ENCODE data around the gene PLXDC2. TPM values are rescaled to one million over a fixed set of nuclear protein-coding genes. Genes with fewer than 3 reads are reported as not detected.

The PLXDC2 gene
- total and polyA plus RNA-seq, 2 donors (not counting 1 experiment from before 2014, with no cell fraction given) = 0.07 TPM

DNA sequence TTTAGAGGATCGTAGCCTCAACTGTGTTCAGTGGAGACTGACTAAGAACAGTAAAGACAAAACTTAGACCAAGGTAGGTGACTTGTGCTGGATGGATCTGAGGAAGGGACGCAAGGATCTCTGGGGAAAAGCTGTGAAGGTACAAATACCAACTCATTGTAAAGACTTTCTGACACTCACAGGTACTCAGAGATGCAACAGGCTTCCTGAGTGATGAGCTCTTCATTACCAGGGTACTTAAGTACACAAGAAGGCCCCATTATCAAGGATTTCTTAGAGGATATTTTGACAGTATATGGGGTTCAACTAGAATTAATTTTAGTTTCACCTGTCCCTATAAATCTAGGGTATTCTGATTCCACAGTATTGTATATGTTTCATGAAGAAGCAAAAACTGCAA is 440.7 kb downstream of the PLXDC2 start:
- DNase-seq = no peak
- Histone ChIP-seq H3K4me3 (ENCODE audit: control extremely low read depth in 1 of 5, extremely low read depth in 1 of 5, insufficient read depth in 1 of 5, low read depth in 2 of 5, low read length in 4 of 5) (no peak overlapping the region), H3K9ac (ENCODE audit: low read length) (no peak overlapping the region), H2AFZ (ENCODE audit: insufficient read depth, low read depth, low read length, poor library complexity, severe bottlenecking) (no peak overlapping the region), H3K79me2 (ENCODE audit: control insufficient read depth, insufficient read depth, low read length) (no peaks in the 10 kb centered on the region), H3K4me2 (replicated peaks; ENCODE audit: low read depth, low read length, poor library complexity, severe bottlenecking) (no peak overlapping the region), H3K36me3 (replicated peaks in 1 of 2; ENCODE audit: control extremely low read depth in 1 of 2, control insufficient read depth in 1 of 2, extremely low read depth in 1 of 2, insufficient read depth in 2 of 2, low read length in 1 of 2) (no peaks in the 10 kb centered on the region), H3K9me3 (ENCODE audit: control extremely low read depth in 1 of 3, control insufficient read depth in 2 of 3, insufficient read depth in 1 of 3, low read length in 2 of 3) (peaks cover 0 to 4% (median 0%) of the 10 kb centered on the region in 3 donors), H3K27me3 (replicated peaks in 1 of 4; ENCODE audit: control extremely low read depth in 1 of 4, control insufficient read depth in 3 of 4, insufficient read depth in 4 of 4, low read length in 3 of 4) (no peaks in the 10 kb centered on the region), H4K20me1 (ENCODE audit: control insufficient read depth, insufficient read depth, low read length, poor library complexity, severe bottlenecking) (no peaks in the 10 kb centered on the region), H3K4me1 (ENCODE audit: control insufficient read depth in 2 of 2, insufficient read depth in 2 of 2, low read length in 2 of 2) (no peaks in the 10 kb centered on the region), H3K27ac (ENCODE audit: low read length in 2 of 2) (no peak overlapping the region)
- ChIA-PET CTCF (no interaction called here), POLR2A (no interaction called here)
- WGBS (ENCODE audit: insufficient coverage) = 90% methylated on average over 1 of the region's 2 CpGs
- no peaks in the 10 kb centered on the region for H3K4me1 Mint-ChIP-seq
- no peak overlapping the region for H3K27ac Mint-ChIP-seq
- no peak overlapping the region for H3K4me3 Mint-ChIP-seq
- intact Hi-C loops (cut with micrococcal nuclease) = no loop called here
- no peaks in the 10 kb centered on the region for H3K27me3 Mint-ChIP-seq
- ATAC-seq (ENCODE audit: low read depth) = no peak
- TF ChIP-seq, protein P1, sequence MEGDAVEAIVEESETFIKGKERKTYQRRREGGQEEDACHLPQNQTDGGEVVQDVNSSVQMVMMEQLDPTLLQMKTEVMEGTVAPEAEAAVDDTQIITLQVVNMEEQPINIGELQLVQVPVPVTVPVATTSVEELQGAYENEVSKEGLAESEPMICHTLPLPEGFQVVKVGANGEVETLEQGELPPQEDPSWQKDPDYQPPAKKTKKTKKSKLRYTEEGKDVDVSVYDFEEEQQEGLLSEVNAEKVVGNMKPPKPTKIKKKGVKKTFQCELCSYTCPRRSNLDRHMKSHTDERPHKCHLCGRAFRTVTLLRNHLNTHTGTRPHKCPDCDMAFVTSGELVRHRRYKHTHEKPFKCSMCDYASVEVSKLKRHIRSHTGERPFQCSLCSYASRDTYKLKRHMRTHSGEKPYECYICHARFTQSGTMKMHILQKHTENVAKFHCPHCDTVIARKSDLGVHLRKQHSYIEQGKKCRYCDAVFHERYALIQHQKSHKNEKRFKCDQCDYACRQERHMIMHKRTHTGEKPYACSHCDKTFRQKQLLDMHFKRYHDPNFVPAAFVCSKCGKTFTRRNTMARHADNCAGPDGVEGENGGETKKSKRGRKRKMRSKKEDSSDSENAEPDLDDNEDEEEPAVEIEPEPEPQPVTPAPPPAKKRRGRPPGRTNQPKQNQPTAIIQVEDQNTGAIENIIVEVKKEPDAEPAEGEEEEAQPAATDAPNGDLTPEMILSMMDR (IDR thresholded peaks at IDR 0.05) = no peak
- no peak for TF ChIP-seq EZH2 (IDR thresholded peaks at IDR 0.05; ENCODE audit: borderline replicate concordance, insufficient read depth, low read depth, low read length, poor library complexity, severe bottlenecking)
- peaks cover 2% of the 10 kb centered on the region for H3K9me3 Mint-ChIP-seq (ENCODE audit: insufficient read depth)

DNA sequence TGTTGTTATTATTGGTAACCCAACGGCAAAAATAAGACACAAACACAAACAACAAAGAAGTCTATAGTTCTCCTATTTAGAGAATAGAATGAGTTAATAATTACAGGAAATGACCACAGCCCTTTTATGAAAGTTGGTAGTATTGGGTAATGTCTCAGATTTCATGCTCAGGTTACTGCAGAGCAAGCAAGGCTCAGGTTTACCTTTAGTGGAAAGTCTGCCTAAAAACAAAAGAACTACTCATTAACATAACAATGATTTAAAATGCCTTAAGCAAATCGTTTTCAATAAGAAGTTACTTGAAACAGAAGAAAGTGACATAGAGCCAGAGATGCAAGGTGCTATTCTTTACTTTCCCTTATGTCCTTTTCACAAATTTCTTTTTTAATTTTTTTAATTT is 441.2 kb downstream of the PLXDC2 start:
- H3K4me3 ChIP-seq (ENCODE audit: control extremely low read depth in 1 of 5, extremely low read depth in 1 of 5, insufficient read depth in 1 of 5, low read depth in 2 of 5, low read length in 4 of 5) = no peak overlapping the region
- intact Hi-C loops (cut with micrococcal nuclease) = no loop called here
- no peak for DNase-seq
- H3K36me3 ChIP-seq (replicated peaks in 1 of 2; ENCODE audit: control extremely low read depth in 1 of 2, control insufficient read depth in 1 of 2, extremely low read depth in 1 of 2, insufficient read depth in 2 of 2, low read length in 1 of 2) = no peaks in the 10 kb centered on the region
- ChIA-PET POLR2A (no interaction called here), CTCF (no interaction called here)
- H2AFZ ChIP-seq (ENCODE audit: insufficient read depth, low read depth, low read length, poor library complexity, severe bottlenecking) = no peak overlapping the region
- no peaks in the 10 kb centered on the region for H3K79me2 ChIP-seq (ENCODE audit: control insufficient read depth, insufficient read depth, low read length)
- WGBS (ENCODE audit: insufficient coverage) = no CpG with 5 or more reads among the region's 2 CpGs
- H4K20me1 ChIP-seq (ENCODE audit: control insufficient read depth, insufficient read depth, low read length, poor library complexity, severe bottlenecking) = no peaks in the 10 kb centered on the region
- H3K9me3 Mint-ChIP-seq (ENCODE audit: insufficient read depth) = peaks cover 2% of the 10 kb centered on the region
- no peak overlapping the region for H3K27ac ChIP-seq (ENCODE audit: low read length in 2 of 2)
- H3K9me3 ChIP-seq (ENCODE audit: control extremely low read depth in 1 of 3, control insufficient read depth in 2 of 3, insufficient read depth in 1 of 3, low read length in 2 of 3) = peaks cover 0 to 6% (median 0%) of the 10 kb centered on the region in 3 donors
- H3K9ac ChIP-seq (ENCODE audit: low read length) = no peak overlapping the region
- no peak for ATAC-seq (ENCODE audit: low read depth)
- no peaks in the 10 kb centered on the region for H3K27me3 Mint-ChIP-seq
- no peak overlapping the region for H3K27ac Mint-ChIP-seq
- no peaks in the 10 kb centered on the region for H3K27me3 ChIP-seq (replicated peaks in 1 of 4; ENCODE audit: control extremely low read depth in 1 of 4, control insufficient read depth in 3 of 4, insufficient read depth in 4 of 4, low read length in 3 of 4)
- no peak overlapping the region for H3K4me3 Mint-ChIP-seq
- TF ChIP-seq, protein P1 (IDR thresholded peaks at IDR 0.05) = no peak
- no peak for TF ChIP-seq EZH2 (IDR thresholded peaks at IDR 0.05; ENCODE audit: borderline replicate concordance, insufficient read depth, low read depth, low read length, poor library complexity, severe bottlenecking)
- H3K4me1 Mint-ChIP-seq = no peaks in the 10 kb centered on the region
- H3K4me2 ChIP-seq (replicated peaks; ENCODE audit: low read depth, low read length, poor library complexity, severe bottlenecking) = no peak overlapping the region
- H3K4me1 ChIP-seq (ENCODE audit: control insufficient read depth in 2 of 2, insufficient read depth in 2 of 2, low read length in 2 of 2) = no peaks in the 10 kb centered on the region

All from B cell (primary cell).